Measurements from ENCODE around the gene CD300A.

CD300A gene

GRCh38 chr17:74451557-74451956 is 14.9 kb upstream of the CD300A start:
- no peak for TF ChIP-seq ZFX (IDR thresholded peaks at IDR 0.05)
- TF ChIP-seq CTCF (conservative IDR thresholded peaks at IDR 0.05) = no peak
- no peak overlapping the region for H3K27ac ChIP-seq

- H3K27ac ChIP-seq = no peak overlapping the region
- TF ChIP-seq CTCF (conservative IDR thresholded peaks at IDR 0.05) (no peak), ZFX (IDR thresholded peaks at IDR 0.05) (no peak)
Measured at GRCh38 chr17:74452033-74452840, 14.2 kb upstream of the CD300A start.

- TF ChIP-seq CTCF (conservative IDR thresholded peaks at IDR 0.05) (no peak), ZFX (IDR thresholded peaks at IDR 0.05) (no peak)
- H3K27ac ChIP-seq = peak overlapping the region; percentile 73
Measured at GRCh38 chr17:74452841-74453661, 13.4 kb upstream of the CD300A start.

- H3K27ac ChIP-seq = peak overlapping the region; percentile 73
- TF ChIP-seq ZFX (IDR thresholded peaks at IDR 0.05) = no peak
- no peak for TF ChIP-seq CTCF (conservative IDR thresholded peaks at IDR 0.05)
Measured at GRCh38 chr17:74453665-74454196, 12.7 kb upstream of the CD300A start.

- TF ChIP-seq ZFX (IDR thresholded peaks at IDR 0.05) = peak; percentile 47; the same call in 1 of the 2 replicates
- TF ChIP-seq CTCF (conservative IDR thresholded peaks at IDR 0.05) = no peak
Measured at GRCh38 chr17:74454197-74455024, 12.0 kb upstream of the CD300A start.

GRCh38 chr17:74455025-74455545 is 11.3 kb upstream of the CD300A start:
- TF ChIP-seq CTCF (conservative IDR thresholded peaks at IDR 0.05) (no peak), ZFX (IDR thresholded peaks at IDR 0.05) (no peak)
- H3K27ac ChIP-seq = peak overlapping the region; percentile 73

More at GRCh38 chr17:74454197-74455024, 12.0 kb upstream of the CD300A start:
- H3K27ac ChIP-seq = peak overlapping the region; percentile 73

Measured in C4-2B (cell line).